A673 (cell line): Measurements from ENCODE around the gene BTF3.
"Not testable (repeated sequence)": the region's sequence is repeated elsewhere in the genome, so short reads cannot be mapped to it uniquely, and the experiment has no call there.

Experiments
- EZH2 ChIP-seq: fragments of 200-600 bp; sonication (generic); IDR thresholded peaks from 2 replicates; pipeline ENCODE4 v1.6.1; 2017; ENCODE audit warnings: borderline replicate concordance, low read depth, mild to moderate bottlenecking, mixed read lengths, antibody characterized with exemption, low read length; ENCODE audit not compliant: poor library complexity, severe bottlenecking
- TF ChIP-seq, protein P1 (sequence below): fragments of 300-800, 200-600 bp; sonication (generic); conservative IDR thresholded peaks from 2 replicates; pipeline ENCODE4 v1.5.1; 2017; ENCODE audit warnings: low read depth, mild to moderate bottlenecking, antibody characterized with exemption, low read length, moderate library complexity, mixed read lengths

DNA sequence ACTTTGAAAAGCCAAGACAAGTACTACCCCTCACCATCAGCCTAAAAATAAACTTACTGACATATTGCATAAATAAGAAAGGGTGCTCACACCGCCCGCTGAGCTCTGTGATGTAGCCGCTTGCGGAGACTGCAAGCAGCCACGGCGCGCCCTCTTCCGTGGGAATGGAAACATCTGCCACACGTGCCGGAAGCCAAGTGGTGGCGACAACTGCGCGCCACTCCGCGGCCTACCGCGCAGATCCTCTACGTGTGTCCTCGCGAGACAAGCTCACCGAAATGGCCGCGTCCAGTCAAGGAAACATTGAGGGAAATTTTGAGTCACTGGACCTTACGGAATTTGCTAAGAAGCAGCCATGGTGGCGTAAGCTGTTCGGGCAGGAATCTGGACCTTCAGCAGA lies 10.3 kb downstream of the BTF3 start:
- TF ChIP-seq, protein P1, sequence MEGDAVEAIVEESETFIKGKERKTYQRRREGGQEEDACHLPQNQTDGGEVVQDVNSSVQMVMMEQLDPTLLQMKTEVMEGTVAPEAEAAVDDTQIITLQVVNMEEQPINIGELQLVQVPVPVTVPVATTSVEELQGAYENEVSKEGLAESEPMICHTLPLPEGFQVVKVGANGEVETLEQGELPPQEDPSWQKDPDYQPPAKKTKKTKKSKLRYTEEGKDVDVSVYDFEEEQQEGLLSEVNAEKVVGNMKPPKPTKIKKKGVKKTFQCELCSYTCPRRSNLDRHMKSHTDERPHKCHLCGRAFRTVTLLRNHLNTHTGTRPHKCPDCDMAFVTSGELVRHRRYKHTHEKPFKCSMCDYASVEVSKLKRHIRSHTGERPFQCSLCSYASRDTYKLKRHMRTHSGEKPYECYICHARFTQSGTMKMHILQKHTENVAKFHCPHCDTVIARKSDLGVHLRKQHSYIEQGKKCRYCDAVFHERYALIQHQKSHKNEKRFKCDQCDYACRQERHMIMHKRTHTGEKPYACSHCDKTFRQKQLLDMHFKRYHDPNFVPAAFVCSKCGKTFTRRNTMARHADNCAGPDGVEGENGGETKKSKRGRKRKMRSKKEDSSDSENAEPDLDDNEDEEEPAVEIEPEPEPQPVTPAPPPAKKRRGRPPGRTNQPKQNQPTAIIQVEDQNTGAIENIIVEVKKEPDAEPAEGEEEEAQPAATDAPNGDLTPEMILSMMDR = not testable (repeated sequence)
- TF ChIP-seq EZH2 = not testable (repeated sequence)
